ENCODE results near the gene BTG1.

The BTG1 gene

DNA sequence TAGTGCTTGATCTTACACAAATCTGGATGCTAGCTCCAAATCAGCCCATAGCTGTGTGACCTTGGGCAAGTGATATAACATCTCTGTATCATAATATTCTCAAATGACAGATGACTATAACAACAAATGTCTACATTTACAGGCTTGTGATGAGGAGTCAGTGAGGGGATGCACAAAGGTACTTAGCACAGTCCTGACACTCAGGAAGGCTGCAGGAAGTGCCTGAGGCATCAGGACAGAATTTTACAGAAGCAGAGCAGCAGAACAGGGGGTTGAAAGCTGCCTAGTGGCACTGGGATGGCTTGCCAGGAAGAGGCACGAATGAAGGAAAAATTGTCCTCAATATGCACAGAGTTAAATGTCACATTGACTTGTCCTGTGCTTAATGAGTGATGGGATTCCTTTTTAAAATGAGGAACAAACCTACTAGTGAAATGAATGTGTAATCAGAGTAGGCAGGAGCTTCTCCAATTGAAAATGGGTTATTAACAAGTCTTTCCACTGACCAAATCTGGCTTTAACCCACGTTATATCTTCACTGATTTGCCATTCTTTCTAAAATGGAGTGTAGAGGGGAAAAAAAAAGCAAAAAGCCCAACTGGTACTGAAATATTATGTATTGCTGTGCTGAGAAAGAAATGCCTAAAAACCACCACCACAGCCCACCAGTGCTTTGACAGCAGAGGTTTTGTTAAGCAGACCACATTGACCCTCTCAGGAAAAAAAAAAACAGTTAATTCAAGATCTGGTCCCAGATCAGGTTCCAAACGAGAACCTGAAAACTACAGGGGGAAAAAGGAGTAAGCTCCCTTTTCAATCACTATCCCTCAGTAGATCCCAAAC, 11.6 kb downstream of the BTG1 start:
- no peak for DNase-seq (ENCODE audit: low read depth)

DNA sequence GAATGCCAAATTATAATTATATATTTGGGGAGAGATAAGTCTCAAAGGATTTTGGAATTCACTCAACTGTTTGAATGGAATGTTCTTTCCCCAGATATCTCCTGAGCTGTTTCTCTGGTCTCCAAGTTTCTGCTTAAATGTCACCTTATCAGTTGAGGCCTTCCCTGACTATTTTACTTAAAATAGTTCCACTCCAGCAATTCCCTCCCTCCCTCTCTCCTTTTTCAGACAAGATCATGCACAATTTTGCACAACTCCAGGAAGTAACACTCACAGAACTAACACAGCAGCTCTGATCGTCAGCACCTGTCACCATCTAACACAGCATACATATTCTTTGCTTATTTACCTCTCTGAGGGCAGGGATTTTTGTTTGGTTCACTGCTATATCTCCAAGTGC, 12.5 kb downstream of the BTG1 start:
- DNase-seq (ENCODE audit: low read depth), result no peak

DNA sequence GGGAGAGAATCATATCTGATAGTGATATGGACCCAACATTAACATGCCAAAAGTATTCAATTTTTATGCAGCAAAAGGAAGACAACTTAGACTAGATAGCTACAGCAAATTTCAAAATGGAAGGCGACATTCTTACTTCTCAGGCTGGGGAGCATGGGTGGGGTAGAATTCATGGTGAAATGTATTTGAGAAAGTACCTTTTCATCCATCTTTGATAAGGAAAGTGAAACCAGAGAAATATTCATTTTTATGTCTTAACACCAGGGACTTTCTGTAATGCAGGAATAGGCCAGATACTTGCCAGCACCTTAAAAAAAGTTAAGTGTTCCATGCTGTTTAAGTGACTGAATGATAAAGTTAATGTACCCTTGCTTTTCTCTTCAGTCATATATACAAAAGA, 13.4 kb downstream of the BTG1 start:
- no peak for DNase-seq (ENCODE audit: low read depth)

DNA sequence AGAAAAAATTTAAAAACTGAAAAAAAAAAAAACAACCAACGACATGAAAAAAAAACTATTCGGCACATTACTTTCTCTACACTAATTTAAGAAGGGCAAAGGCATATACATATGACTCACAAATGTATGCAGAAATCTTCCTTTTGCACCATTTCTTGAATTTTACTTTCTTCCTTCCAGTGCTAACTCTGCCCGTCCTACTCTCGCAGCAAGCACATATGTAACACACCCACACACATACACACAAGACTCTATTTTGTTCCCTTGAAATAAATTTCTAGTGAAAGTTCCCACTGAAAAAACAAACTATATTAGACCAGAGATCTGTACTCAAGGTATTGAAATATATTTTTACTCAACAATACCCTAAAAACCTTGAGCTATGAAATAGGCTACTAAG, 14.6 kb downstream of the BTG1 start:
- DNase-seq (ENCODE audit: low read depth), result no peak

DNA sequence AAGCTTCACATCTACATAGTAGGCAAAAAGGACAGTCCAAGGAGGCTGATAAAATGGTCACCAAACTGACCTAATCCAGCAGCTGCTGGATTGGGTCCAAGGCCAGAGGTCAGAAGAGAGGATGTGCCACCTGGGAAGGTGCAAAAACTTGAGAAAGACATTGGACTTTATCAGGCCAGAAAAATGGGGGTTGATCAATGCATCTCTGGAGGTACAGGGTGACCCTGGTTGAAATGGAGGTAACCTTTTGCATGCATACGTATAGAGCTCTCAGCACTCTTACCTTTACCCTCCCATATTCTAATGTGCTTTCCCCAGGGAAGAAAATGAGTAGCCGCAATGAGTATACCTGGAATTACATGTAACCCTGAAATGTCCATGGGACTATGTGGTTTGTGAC, 16.0 kb downstream of the BTG1 start:
- no peak for DNase-seq (ENCODE audit: low read depth)

GRCh38 chr12:92128612-92129011, 17.0 kb downstream of the BTG1 start:
- no peak for DNase-seq (ENCODE audit: low read depth)

DNA sequence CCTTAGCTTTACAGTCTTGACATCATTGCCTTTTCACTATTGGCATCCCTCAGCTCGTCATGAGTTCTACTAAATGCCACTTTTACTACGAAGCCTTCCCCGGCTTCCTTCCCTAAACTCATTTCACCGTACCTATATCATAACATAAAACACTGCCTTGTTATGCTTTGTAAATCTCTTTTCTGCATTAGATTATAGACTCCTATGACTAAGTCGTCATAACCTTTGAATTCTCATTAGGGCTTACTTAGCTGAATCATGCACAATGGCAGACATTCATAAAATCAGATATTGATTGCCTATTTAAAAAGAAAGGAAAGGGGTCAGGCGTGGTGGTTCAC, 21.0 kb downstream of the BTG1 start:
- DNase-seq (ENCODE audit: low read depth), result no peak

- DNase-seq (ENCODE audit: low read depth), result no peak
These were observed 21.6 kb downstream of the BTG1 start for GRCh38 chr12:92123780-92124688.

- DNase-seq (ENCODE audit: low read depth), result no peak
These were observed 22.5 kb downstream of the BTG1 start for GRCh38 chr12:92122941-92123779.

- DNase-seq (ENCODE audit: low read depth), result no peak
These were observed 23.8 kb downstream of the BTG1 start for GRCh38 chr12:92121826-92122225.

DNA sequence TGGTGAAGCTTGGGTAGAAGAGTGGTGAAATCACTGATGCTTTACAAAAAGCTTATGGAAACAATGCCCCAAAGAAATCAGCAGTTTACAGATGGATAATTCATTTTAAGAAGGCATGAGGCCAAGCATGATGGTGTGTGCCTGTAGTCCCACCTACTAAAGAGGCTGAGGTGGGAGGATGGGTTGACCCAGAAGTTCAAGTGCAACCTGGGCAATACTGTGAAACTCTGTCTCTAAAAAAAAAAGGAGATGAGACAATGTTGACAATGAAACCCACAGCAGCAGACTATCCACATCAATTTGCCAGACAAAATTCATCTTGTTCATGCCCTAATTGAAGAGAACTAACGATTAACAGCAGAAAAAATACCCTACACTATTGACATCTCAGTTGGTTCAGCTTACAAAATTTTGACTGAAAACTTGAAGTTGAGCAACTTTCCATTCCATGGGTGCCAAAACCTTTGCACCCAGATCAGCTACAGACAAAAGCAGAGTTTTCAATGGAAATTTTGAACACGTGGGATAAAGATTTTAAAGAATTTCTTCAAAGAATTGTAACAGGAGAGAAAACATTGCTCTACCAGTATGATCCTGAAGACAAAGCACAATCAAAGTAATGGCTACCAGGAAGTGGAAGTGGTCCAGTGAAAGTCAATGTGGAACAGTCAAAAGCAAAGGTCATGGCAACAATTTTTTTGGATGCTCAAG, 26.7 kb downstream of the BTG1 start:
- no peak for DNase-seq (ENCODE audit: low read depth)

- DNase-seq (ENCODE audit: low read depth), result no peak
These were observed 30.8 kb downstream of the BTG1 start for GRCh38 chr12:92114834-92115233.

DNA sequence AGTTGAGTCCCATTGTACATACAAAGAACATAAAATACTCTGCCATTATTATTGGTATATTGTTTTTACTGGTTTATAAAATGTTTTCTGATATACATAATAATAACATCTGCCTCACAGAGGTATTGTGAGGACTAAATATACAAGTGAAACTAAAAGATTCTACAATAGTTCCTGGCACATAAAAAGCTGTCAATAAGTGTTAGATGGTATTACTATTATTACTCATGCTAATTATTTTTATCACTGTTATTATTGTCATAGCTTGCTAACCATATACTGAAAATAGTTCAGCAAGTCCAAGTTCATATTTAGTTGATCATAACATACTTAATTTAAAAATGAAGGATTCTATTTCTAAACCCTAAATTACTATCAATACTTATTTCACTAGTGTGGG, 34.4 kb downstream of the BTG1 start:
- DNase-seq (ENCODE audit: low read depth), result no peak

DNA sequence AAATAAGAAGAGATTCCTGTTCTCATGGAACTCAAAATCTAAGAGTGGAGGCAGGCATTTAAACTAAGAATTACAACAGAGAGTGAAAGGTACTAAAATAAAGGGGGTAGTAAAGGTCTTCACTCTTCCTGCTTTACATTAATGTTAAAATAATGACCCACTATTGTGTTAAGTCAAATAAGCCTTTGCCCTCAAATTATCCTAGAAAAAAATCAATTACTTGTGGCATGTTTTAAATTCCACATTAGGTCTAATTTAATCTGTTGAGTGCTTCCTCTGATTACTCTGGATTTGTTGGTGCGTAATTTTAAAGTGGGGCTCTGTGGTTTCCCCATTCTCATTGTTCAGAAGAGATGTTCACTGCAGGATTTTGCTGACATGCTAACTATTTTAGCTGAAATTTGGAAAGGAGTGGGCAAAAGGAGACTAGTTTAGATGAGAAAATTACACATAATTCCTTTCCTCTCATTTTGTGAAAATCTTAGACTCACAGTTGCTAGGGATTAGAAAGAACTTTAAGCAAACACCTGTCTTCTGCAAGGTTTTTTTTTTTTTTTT, 35.5 kb downstream of the BTG1 start:
- DNase-seq (ENCODE audit: low read depth), result no peak

DNA sequence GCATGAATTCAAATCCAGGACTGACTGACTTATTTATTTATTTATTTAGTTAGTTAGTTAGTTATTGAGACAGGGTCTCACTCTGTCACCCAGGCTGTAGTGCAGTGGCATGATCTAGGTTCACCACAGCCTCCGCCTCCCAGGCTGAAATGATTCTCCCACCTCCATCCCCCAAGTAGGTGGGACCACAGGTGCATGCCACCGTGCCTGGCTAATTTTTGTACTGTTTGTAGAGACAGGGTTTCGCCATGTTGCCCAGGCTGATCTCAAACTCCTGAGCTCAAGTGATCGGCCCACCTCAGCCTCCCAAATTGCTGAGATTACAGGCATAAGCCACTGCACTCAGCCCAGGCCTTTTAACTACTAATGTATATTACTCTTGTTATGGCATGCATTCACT, 36.0 kb downstream of the BTG1 start:
- no peak for DNase-seq (ENCODE audit: low read depth)

DNA sequence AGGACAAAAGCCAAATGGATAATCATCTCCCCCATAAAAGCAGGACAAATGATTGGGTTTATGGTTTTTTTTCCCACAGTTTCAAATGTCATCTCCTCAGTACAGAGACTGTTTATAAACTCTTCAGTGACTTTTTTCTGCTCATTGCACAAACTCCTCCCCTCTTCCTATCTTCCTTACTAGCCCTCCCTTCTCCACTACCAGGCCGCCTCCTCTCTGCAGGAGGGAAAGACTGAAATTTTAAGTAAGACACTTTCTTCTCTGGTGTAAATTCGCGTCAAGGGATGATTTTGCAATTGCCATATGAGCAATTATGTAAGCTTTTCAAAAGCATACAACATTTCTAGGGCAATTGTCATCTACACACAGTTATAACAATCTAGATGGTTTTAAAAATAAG, 37.0 kb downstream of the BTG1 start:
- DNase-seq (ENCODE audit: low read depth), result no peak

DNA sequence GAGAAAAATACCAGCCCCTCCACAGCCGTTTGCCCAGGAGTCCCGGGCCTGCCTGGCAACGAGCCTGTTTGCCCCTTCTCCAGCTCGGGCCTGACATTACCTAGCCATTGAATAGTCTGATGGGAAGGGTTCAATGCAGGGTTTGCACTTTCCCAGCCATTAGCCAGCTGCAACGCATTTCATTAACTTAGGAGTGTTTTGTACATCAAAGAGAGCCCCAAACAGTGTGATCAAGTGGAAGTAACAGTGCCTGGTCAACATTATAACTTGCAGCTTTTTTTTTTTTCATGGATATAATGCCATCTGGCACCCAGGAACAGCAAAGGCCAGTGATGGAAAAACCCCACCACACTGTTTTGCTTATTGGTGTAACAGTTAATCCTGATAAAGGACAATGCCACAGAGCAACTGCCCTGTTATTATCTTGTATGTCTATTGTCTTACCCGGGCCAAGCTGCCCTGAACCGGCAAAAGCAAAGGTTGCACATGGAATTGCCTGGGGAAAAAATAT, 38.0 kb downstream of the BTG1 start:
- no peak for DNase-seq (ENCODE audit: low read depth)

- no peak for DNase-seq (ENCODE audit: low read depth)
These were observed 38.6 kb downstream of the BTG1 start for GRCh38 chr12:92107094-92107493.

DNA sequence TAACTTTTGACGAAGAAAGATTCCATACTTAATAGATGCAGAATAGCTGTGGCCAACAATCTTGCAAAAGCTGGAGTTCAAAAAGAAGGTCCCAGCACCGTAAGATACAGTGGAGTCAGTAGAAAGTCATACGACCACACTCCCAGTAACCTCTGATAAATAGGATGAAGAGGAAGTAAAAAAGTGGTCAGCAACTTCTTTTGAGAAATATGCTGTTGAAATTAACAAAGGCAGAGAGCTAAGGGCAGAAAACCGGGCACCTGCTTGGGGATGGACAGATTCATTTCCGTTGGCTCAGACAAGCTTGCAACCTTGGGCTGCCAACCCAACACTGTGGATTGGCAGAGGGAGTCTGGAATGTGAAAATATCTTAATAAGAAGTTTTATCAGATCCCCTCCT, 40.0 kb downstream of the BTG1 start:
- no peak for DNase-seq (ENCODE audit: low read depth)

GRCh38 chr12:92105110-92105509, 40.5 kb downstream of the BTG1 start:
- no peak for DNase-seq (ENCODE audit: low read depth)

GRCh38 chr12:92102606-92103005, 43.0 kb downstream of the BTG1 start:
- no peak for DNase-seq (ENCODE audit: low read depth)
